8988T (cell line): Measurements from ENCODE around the gene PFN2.
"Not testable (repeated sequence)": the region's sequence is repeated elsewhere in the genome, so short reads cannot be mapped to it uniquely, and the experiment has no call there.

Experiments used
- DNase-seq: peaks from one replicate; pipeline ENCODE4 v3.0.0; 2011

Gene PFN2

DNA sequence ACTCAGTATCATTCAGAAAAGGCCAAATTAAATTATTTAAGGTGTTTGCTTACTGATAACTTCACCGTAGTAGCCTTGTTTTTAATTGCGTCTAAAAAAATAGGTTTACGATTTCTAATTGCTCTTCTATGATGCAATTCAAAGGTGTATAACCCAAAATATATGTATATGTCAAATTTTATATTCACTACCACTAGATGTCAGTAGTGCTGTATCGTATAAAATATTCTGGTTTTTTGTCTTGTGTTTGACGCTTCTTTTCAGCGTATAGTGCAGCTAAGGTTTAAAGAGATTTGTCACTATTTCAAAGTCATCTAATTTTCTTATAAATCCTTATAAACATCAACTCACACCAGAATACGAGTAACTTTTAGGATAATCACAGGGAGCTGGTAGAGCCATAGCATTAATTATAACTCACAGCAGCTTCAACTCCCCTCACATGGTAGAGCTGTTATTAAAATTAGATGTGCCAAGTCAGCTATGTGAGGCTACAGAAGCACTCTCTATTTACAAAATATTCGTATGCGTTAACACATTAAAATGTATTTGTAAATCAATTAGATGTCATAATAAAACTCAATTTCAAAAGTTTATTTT is 3.5 kb downstream of the PFN2 start:
- no peak for DNase-seq

GRCh38 chr3:149965278-149965677 is 5.4 kb downstream of the PFN2 start:
- no peak for DNase-seq

DNA sequence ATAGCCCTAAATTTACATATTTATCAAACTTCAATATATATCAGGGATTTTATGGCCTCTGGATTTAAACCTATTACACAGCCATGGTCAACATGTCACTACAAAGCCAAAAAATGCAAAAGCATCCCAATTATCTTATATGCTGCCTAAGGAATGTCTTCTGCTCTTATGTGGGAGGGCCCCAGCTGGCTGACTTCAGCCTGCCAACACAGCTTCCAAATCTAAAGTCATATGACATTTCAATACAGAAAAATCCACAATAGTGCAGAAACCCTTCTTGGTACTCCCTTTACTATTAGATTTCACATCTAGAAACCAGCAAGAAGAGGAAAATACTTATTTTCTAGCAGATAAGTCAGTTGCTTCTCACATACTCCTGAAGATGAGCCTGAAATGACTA is 6.4 kb downstream of the PFN2 start:
- no peak for DNase-seq

- DNase-seq, result no peak
Measured at GRCh38 chr3:149963485-149963884, 7.2 kb downstream of the PFN2 start.

GRCh38 chr3:149959443-149959842 is 11.3 kb downstream of the PFN2 start:
- no peak for DNase-seq

GRCh38 chr3:149958171-149958796 is 12.4 kb downstream of the PFN2 start:
- no peak for DNase-seq

GRCh38 chr3:149957361-149958125 is 13.2 kb downstream of the PFN2 start:
- DNase-seq, result no peak

DNA sequence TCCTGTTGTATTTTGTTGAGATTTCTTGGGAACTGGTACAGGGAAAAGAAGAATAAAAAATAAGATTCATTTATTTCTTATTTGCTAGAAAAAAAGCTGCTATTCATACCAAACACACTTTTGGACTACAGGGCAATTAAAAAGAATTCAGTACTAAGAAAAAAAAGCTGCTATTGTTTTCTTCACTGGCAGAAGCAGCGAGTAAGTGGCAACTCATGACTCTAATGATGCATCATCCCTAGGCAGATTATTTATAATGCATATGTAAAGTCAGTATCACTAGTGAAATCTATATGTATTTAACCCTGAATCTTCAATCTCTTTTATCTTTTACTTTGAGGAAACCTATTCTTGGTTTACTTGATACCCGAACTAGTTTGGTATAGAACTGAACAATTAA is 15.2 kb downstream of the PFN2 start:
- no peak for DNase-seq

DNA sequence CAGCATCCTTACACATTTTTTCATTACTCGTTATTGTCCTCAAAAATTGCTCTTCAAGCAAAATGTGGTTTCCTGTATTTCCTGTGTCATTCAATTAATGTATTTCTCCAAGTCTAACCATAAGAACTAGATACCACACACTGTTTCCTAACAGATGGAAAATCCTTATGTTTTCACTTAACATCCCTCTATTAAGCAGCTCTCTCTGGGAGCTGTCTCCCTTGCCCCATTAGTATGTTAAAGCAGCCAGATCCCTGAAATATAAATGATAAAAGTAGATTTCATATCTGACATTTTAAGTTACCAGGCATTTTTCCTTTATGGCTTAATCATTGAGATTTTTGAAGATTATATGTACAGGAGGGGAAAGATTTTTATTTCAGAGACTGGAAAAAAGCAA is 15.9 kb downstream of the PFN2 start:
- no peak for DNase-seq

DNA sequence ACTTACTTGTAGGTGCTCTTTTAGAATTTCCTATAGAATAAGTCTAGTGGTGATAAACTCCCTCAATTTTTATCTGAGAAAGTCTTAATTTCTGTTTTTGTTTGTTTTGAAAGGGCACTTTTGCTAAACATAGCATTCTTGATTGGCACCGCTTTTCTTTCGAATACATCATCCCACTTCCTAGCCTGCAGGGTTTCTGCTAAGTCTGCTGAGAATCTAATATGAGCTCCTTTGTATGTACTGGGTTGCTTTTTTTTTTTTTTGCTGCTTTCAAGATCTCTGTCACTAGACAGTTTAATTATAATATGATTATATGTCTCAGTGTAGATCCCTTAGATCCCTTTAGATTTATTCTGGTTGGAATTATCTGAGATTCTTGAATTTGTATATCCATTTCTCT is 21.5 kb downstream of the PFN2 start:
- no peak for DNase-seq

- no peak for DNase-seq
Measured at GRCh38 chr3:149947231-149947630, 23.5 kb downstream of the PFN2 start.

GRCh38 chr3:149943966-149944365 is 26.7 kb downstream of the PFN2 start:
- DNase-seq, result not testable (repeated sequence)

- no peak for DNase-seq
Measured at GRCh38 chr3:149942409-149942808, 28.3 kb downstream of the PFN2 start.

GRCh38 chr3:149941946-149942345 is 28.7 kb downstream of the PFN2 start:
- DNase-seq, result no peak

DNA sequence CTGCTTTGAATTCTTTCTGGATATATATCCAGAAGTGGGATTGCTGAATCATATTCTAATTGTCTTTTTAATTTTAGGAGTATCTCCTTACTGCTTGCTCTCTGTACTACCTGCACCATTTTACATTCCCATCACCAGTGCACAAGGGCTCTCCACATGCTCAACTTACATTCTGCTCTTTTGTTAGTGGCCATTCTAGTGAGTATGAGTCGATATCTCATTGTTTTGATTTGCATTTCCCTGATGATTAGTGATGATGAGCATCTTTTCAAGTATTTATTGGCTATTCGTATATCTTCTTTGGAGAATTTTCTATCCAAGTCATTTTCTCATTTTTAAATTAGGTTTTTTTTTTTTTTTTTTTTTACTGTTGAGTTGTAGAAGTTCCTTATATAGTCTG is 29.5 kb downstream of the PFN2 start:
- no peak for DNase-seq

GRCh38 chr3:149938392-149939055 is 32.2 kb downstream of the PFN2 start:
- not testable (repeated sequence) for DNase-seq

GRCh38 chr3:149936812-149937230 is 33.9 kb downstream of the PFN2 start:
- no peak for DNase-seq

GRCh38 chr3:149934524-149934923 is 36.2 kb downstream of the PFN2 start:
- DNase-seq, result no peak

- DNase-seq, result no peak
Measured at GRCh38 chr3:149933858-149934257, 36.8 kb downstream of the PFN2 start.

GRCh38 chr3:149933008-149933407 is 37.7 kb downstream of the PFN2 start:
- no peak for DNase-seq

- DNase-seq, result no peak
Measured at GRCh38 chr3:149920119-149920518, 50.6 kb downstream of the PFN2 start.

DNA sequence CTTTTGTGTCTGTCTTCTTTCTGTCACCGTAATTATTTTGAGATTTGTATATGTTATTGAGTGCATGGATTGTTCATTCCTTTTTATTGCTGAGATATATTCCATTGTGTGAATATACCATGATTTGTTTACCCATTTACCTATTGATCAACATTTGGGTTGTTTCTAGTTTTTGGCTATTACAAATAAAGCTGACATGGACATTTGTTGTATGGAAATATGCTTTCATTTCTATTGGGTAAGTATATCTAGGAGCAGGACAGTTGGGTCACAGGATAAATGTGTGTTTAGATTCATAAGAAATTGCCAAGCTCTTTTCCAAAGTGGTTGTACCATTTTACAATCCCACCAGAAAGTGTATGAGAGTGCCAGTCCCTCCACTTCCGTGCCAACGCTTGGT is 51.2 kb downstream of the PFN2 start:
- no peak for DNase-seq

- no peak for DNase-seq
Measured at GRCh38 chr3:149917124-149917667, 53.5 kb downstream of the PFN2 start.
